H9 (cell line): ENCODE data around the gene TEX264. TPM values are rescaled to one million over a fixed set of nuclear protein-coding genes. Genes with fewer than 3 reads are reported as not detected.

ENCODE experiments used
- DNase-seq: peaks from one replicate; pipeline ENCODE4 v3.0.0-alpha.2; 2017
- H2AFZ ChIP-seq: one replicate; pipeline ENCODE4 v1.6.1; 2013; ENCODE audit warnings: mild to moderate bottlenecking, low read length, control low read depth, moderate library complexity
- H2AK5ac ChIP-seq: 2 replicates; pipeline ENCODE4 v1.6.1; 2013; ENCODE audit warnings: low read length, control low read depth, mixed read lengths; ENCODE audit not compliant: insufficient read length
- H2BK120ac ChIP-seq: one replicate; pipeline ENCODE4 v1.6.1; 2013; ENCODE audit warnings: low read depth, mild to moderate bottlenecking, low read length, control low read depth, inconsistent platforms; ENCODE audit not compliant: poor library complexity, severe bottlenecking
- H2BK12ac ChIP-seq: 2 replicates; pipeline ENCODE4 v1.6.1; 2013; ENCODE audit warnings: low read length, control low read depth, mixed read lengths, low read depth; ENCODE audit not compliant: insufficient read length
- H2BK15ac ChIP-seq: 2 replicates; pipeline ENCODE4 v1.6.1; 2013; ENCODE audit warnings: low read depth, low read length, control low read depth
- H2BK20ac ChIP-seq: one replicate; pipeline ENCODE4 v1.6.1; 2013; ENCODE audit warnings: low read depth, mild to moderate bottlenecking, low read length, control low read depth, inconsistent platforms; ENCODE audit not compliant: poor library complexity, severe bottlenecking
- H2BK5ac ChIP-seq: 2 replicates; pipeline ENCODE4 v1.6.1; 2013; ENCODE audit warnings: low read length, control low read depth, mixed read lengths; ENCODE audit not compliant: insufficient read length
- H3K14ac ChIP-seq: 2 replicates; pipeline ENCODE4 v1.6.1; 2013; ENCODE audit warnings: low read length, control low read depth; ENCODE audit not compliant: insufficient read depth
- H3K18ac ChIP-seq: 2 replicates; pipeline ENCODE4 v1.6.1; 2013; ENCODE audit warnings: low read depth, mild to moderate bottlenecking, mixed read lengths, low read length, control low read depth; ENCODE audit not compliant: insufficient read length
- H3K23ac ChIP-seq: 2 replicates; pipeline ENCODE4 v1.6.1; 2013; ENCODE audit warnings: low read length, control low read depth, mixed read lengths, low read depth; ENCODE audit not compliant: insufficient read length
- H3K23me2 ChIP-seq: 2 replicates; pipeline ENCODE4 v1.6.1; 2013; ENCODE audit warnings: low read depth, mild to moderate bottlenecking, mixed read lengths, low read length, control low read depth; ENCODE audit not compliant: insufficient read length, poor library complexity, severe bottlenecking
- H3K27ac ChIP-seq: 2 replicates; pipeline ENCODE4 v1.5.1; 2013; ENCODE audit warnings: low read length, control low read depth, mixed read lengths, low read depth; ENCODE audit not compliant: insufficient read length
- H3K27me3 ChIP-seq: 2 replicates; pipeline ENCODE4 v1.6.1; 2013; ENCODE audit warnings: low read length, control low read depth, inconsistent platforms; ENCODE audit not compliant: insufficient read depth
- H3K4ac ChIP-seq: 2 replicates; pipeline ENCODE4 v1.6.1; 2013; ENCODE audit warnings: low read depth, mild to moderate bottlenecking, control low read depth, inconsistent platforms, low read length, moderate library complexity
- H3K4me1 ChIP-seq: 2 replicates; pipeline ENCODE4 v1.6.1; 2013; ENCODE audit warnings: low read length, control low read depth, inconsistent platforms; ENCODE audit not compliant: insufficient read depth
- H3K4me2 ChIP-seq: 2 replicates; pipeline ENCODE4 v1.6.1; 2013; ENCODE audit warnings: low read length, control low read depth, mixed read lengths; ENCODE audit not compliant: insufficient read length, insufficient read depth
- H3K56ac ChIP-seq: 2 replicates; pipeline ENCODE4 v1.6.1; 2013; ENCODE audit warnings: low read depth, mild to moderate bottlenecking, mixed read lengths, low read length, control low read depth; ENCODE audit not compliant: insufficient read length
- H3K79me1 ChIP-seq: 2 replicates; pipeline ENCODE4 v1.6.1; 2013; ENCODE audit warnings: low read depth, mild to moderate bottlenecking, moderate library complexity, low read length, control low read depth, inconsistent platforms; ENCODE audit not compliant: insufficient read depth, poor library complexity, severe bottlenecking
- H3K79me2 ChIP-seq: 2 replicates; pipeline ENCODE4 v1.6.1; 2013; ENCODE audit warnings: low read length, control low read depth, inconsistent platforms; ENCODE audit not compliant: insufficient read depth
- H3K9ac ChIP-seq: 2 replicates; pipeline ENCODE4 v1.6.1; 2013; ENCODE audit warnings: low read length, control low read depth, mixed read lengths; ENCODE audit not compliant: insufficient read length; ENCODE audit errors: extremely low read depth
- H3K9me3 ChIP-seq: one replicate; pipeline ENCODE4 v1.6.1; 2013; ENCODE audit warnings: low read depth, low read length, inconsistent platforms; ENCODE audit not compliant: control insufficient read depth
- H3T11ph ChIP-seq: one replicate; pipeline ENCODE4 v1.6.1; 2013; ENCODE audit warnings: mild to moderate bottlenecking, low read length, control low read depth, inconsistent platforms
- H4K20me1 ChIP-seq: one replicate; pipeline ENCODE4 v1.6.1; 2013; ENCODE audit not compliant: control insufficient read depth, insufficient read length, insufficient read depth
- H4K5ac ChIP-seq: 2 replicates; pipeline ENCODE4 v1.6.1; 2013; ENCODE audit warnings: low read depth, mild to moderate bottlenecking, mixed read lengths, low read length, control low read depth; ENCODE audit not compliant: insufficient read length
- H4K8ac ChIP-seq: replicated peaks from 2 replicates; pipeline ENCODE4 v1.6.1; 2013; ENCODE audit warnings: low read length, control low read depth, mixed read lengths, low read depth; ENCODE audit not compliant: insufficient read length
- H4K91ac ChIP-seq: 2 replicates; pipeline ENCODE4 v1.6.1; 2013; ENCODE audit warnings: low read depth, mild to moderate bottlenecking, moderate library complexity, mixed read lengths, low read length, control low read depth; ENCODE audit not compliant: insufficient read length
- H3K27ac Mint-ChIP-seq, 3 experiments: 2 replicates in 2 of 3; 3 replicates in 1 of 3; pipeline ENCODE4 v1.8.0; 2020 to 2021; ENCODE audit warnings: mixed read lengths in 3 of 3, mild to moderate bottlenecking in 1 of 3, moderate library complexity in 1 of 3
- H3K27me3 Mint-ChIP-seq: 2 replicates; pipeline ENCODE4 v1.8.0; 2021; ENCODE audit warnings: low read depth, mild to moderate bottlenecking, moderate library complexity, mixed read lengths
- H3K36me3 Mint-ChIP-seq, 3 experiments: 2 replicates in 2 of 3; 3 replicates in 1 of 3; pipeline ENCODE4 v1.8.0; 2020 to 2021; ENCODE audit warnings: low read depth in 3 of 3, mixed read lengths in 3 of 3; ENCODE audit not compliant: insufficient read depth in 1 of 3
- H3K4me1 Mint-ChIP-seq, 2 experiments: 2 replicates each; pipeline ENCODE4 v1.8.0; 2020; ENCODE audit warnings: mixed read lengths in 2 of 2
- H3K4me3 Mint-ChIP-seq, 2 experiments: 2 replicates in 1 of 2; 3 replicates in 1 of 2; pipeline ENCODE4 v1.8.0; 2020 to 2021; ENCODE audit warnings: mild to moderate bottlenecking in 2 of 2, mixed read lengths in 2 of 2, moderate library complexity in 1 of 2
- H3K9me3 Mint-ChIP-seq, 2 experiments: 2 replicates in 1 of 2; 3 replicates in 1 of 2; pipeline ENCODE4 v1.8.0; 2020; ENCODE audit warnings: mild to moderate bottlenecking in 2 of 2, mixed read lengths in 2 of 2, moderate library complexity in 1 of 2
- CTCF ChIP-seq: fragments of 200-600 bp; sonication (generic); conservative IDR thresholded peaks from 3 replicates; pipeline ENCODE4 v1.8.0; 2021; ENCODE audit warnings: antibody characterized with exemption, mild to moderate bottlenecking
- WGBS: extraction: QIAGEN DNeasy Blood & Tissue Kit; methylation state at CpG from one replicate; pipeline ENCODE4 v1.1.7; 2013; ENCODE audit warnings: missing lambda C conversion rate, low lambda C conversion rate, mixed read lengths; ENCODE audit not compliant: insufficient read length; ENCODE audit errors: extremely low coverage; 5-methylcytosine and 5-hydroxymethylcytosine counted together
- total RNA-seq: library from RNA; stranded (reverse); gene quantifications from 2 replicates; pipeline ENCODE4 v1.2.1, GENCODE V29; 2021

The TEX264 gene
- total RNA-seq, 1 experiment from 2014 or later = 17.3 TPM

GRCh38 chr3:51692980-51693395 lies 21.9 kb downstream of the TEX264 start:
- Mint-ChIP-seq H3K4me1 (peaks cover 4 to 22% of the 10 kb centered on the region in 2 experiments; a peak in 3 of 4 replicates), H3K27ac (no peak overlapping the region; a peak in 1 of 7 replicates), H3K9me3 (no peaks in the 10 kb centered on the region), H3K27me3 (no peaks in the 10 kb centered on the region), H3K36me3 (peaks cover 0 to 3% (median 0%) of the 10 kb centered on the region in 3 experiments; a peak in 2 of 7 replicates), H3K4me3 (no peak overlapping the region)
- no peak overlapping the region for H2AFZ ChIP-seq
- H2BK15ac ChIP-seq = no peak overlapping the region
- no peaks in the 10 kb centered on the region for H3K27me3 ChIP-seq
- peaks cover 2% of the 10 kb centered on the region for H4K20me1 ChIP-seq
- no peak for DNase-seq
- H2BK12ac ChIP-seq = no peak overlapping the region
- H3T11ph ChIP-seq = no peak overlapping the region
- no peak overlapping the region for H3K27ac ChIP-seq
- no CpG with 5 or more reads among the region's 8 CpGs for WGBS
- H3K14ac ChIP-seq = no peak overlapping the region
- H3K56ac ChIP-seq = no peak overlapping the region
- H3K18ac ChIP-seq = no peak overlapping the region
- no peaks in the 10 kb centered on the region for H3K4me1 ChIP-seq
- H2AK5ac ChIP-seq = no peak overlapping the region
- H3K79me1 ChIP-seq = no peaks in the 10 kb centered on the region
- no peak overlapping the region for H2BK5ac ChIP-seq
- no peaks in the 10 kb centered on the region for H3K9me3 ChIP-seq
- no peak overlapping the region for H3K23ac ChIP-seq
- H4K8ac ChIP-seq = no peak overlapping the region
- H2BK20ac ChIP-seq = no peak overlapping the region
- H2BK120ac ChIP-seq = no peak overlapping the region
- H4K91ac ChIP-seq = no peak overlapping the region
- H4K5ac ChIP-seq = no peak overlapping the region
- no peak overlapping the region for H3K4me2 ChIP-seq
- H3K9ac ChIP-seq = no peak overlapping the region
- TF ChIP-seq CTCF = no peak
- H3K79me2 ChIP-seq = no peaks in the 10 kb centered on the region
- no peak overlapping the region for H3K4ac ChIP-seq
- no peaks in the 10 kb centered on the region for H3K23me2 ChIP-seq
